Liver (tissue), 9 donors: ENCODE measurements around the gene PCNX2. TPM values are rescaled to one million over a fixed set of nuclear protein-coding genes. Genes with fewer than 3 reads are reported as not detected.

Source experiments
- DNase-seq: peaks from one replicate; pipeline ENCODE4 v3.0.0-alpha.2; 2017; ENCODE audit warnings: low spot score
- H3K27ac ChIP-seq, 2 donors: one replicate each; pipeline ENCODE4 v1.7.0; 2013; ENCODE audit warnings: inconsistent platforms in 2 of 2, low read length in 2 of 2, control low read depth in 1 of 2, low read depth in 1 of 2, mild to moderate bottlenecking in 1 of 2
- H3K27me3 ChIP-seq, 4 donors: one replicate each; pipeline versions ENCODE4 v1.6.1 to v1.7.0; 2013; ENCODE audit warnings: low read length in 3 of 4, inconsistent platforms in 1 of 4, mild to moderate bottlenecking in 1 of 4, moderate library complexity in 1 of 4; ENCODE audit not compliant: control insufficient read depth in 4 of 4, insufficient read depth in 4 of 4
- H3K36me3 ChIP-seq, 4 donors: one replicate each; pipeline versions ENCODE4 v1.6.1 to v1.7.0; 2013; ENCODE audit warnings: low read length in 3 of 4, mild to moderate bottlenecking in 3 of 4, low read depth in 1 of 4, moderate library complexity in 1 of 4; ENCODE audit not compliant: control insufficient read depth in 4 of 4, insufficient read depth in 3 of 4
- H3K4me1 ChIP-seq, 4 donors: one replicate each; pipeline versions ENCODE4 v1.6.1 to v1.7.0; 2013; ENCODE audit warnings: low read length in 3 of 4, mild to moderate bottlenecking in 3 of 4, moderate library complexity in 1 of 4; ENCODE audit not compliant: control insufficient read depth in 4 of 4, insufficient read depth in 4 of 4
- H3K4me3 ChIP-seq, 3 donors: one replicate each; pipeline versions ENCODE4 v1.6.1 to v1.7.0; 2013; ENCODE audit warnings: low read length in 3 of 3, control low read depth in 1 of 3, low read depth in 1 of 3, mild to moderate bottlenecking in 1 of 3
- H3K9ac ChIP-seq, 2 donors: one replicate each; pipeline ENCODE4 v1.7.0; 2013; ENCODE audit warnings: low read length in 2 of 2, mild to moderate bottlenecking in 2 of 2, moderate library complexity in 2 of 2, control low read depth in 1 of 2, low read depth in 1 of 2
- H3K9me3 ChIP-seq, 4 donors: one replicate each; pipeline versions ENCODE4 v1.6.1 to v1.7.0; 2013; ENCODE audit warnings: low read length in 3 of 4; ENCODE audit not compliant: control insufficient read depth in 4 of 4
- HNF4A ChIP-seq, 2 donors: conservative IDR thresholded peaks; 2 replicates each; pipeline ENCODE4 v1.6.1; 2016; ENCODE audit warnings: antibody characterized with exemption in 2 of 2, mild to moderate bottlenecking in 2 of 2
- HNF4G ChIP-seq: IDR thresholded peaks from 2 replicates; pipeline ENCODE4 v1.6.1; 2016; ENCODE audit warnings: antibody characterized with exemption
- JUND ChIP-seq, 2 donors: IDR thresholded peaks; 2 replicates each; pipeline ENCODE4 v1.6.1; 2016; ENCODE audit warnings: antibody characterized with exemption in 2 of 2
- NR2F2 ChIP-seq: IDR thresholded peaks from 2 replicates; pipeline ENCODE4 v1.6.1; 2016; ENCODE audit warnings: antibody characterized with exemption
- RAD21 ChIP-seq, 2 donors: IDR thresholded peaks; 2 replicates each; pipeline ENCODE4 v1.6.1; 2016; ENCODE audit warnings: antibody characterized with exemption in 2 of 2, mild to moderate bottlenecking in 2 of 2
- REST ChIP-seq: IDR thresholded peaks from 2 replicates; pipeline ENCODE4 v1.6.1; 2016; ENCODE audit warnings: antibody characterized with exemption, mild to moderate bottlenecking
- RXRA ChIP-seq, 2 donors: IDR thresholded peaks; 2 replicates each; pipeline ENCODE4 v1.6.1; 2017 to 2018; ENCODE audit warnings: antibody characterized with exemption in 2 of 2, mild to moderate bottlenecking in 1 of 2
- SP1 ChIP-seq: IDR thresholded peaks from 2 replicates; pipeline ENCODE4 v1.6.1; 2018; ENCODE audit warnings: antibody characterized with exemption, mild to moderate bottlenecking
- WGBS: extraction: QIAGEN DNeasy Blood & Tissue Kit; methylation state at CpG from one replicate; pipeline ENCODE4 v1.1.7; 2013; 5-methylcytosine and 5-hydroxymethylcytosine counted together
- polyA plus RNA-seq, 2 donors: library from polyadenylated mRNA; stranded (reverse) in 1 of 2; unstranded in 1 of 2; fragments of 200-250 nt in 1 of 2; fragments of >200 nt in 1 of 2; fragmentation: Nextera tagmentation in 1 of 2; extraction: Ambion mirVana in 1 of 2; gene quantifications; one replicate each; pipeline versions ENCODE4 v1.2.1 to v1.2.3, GENCODE V29; 2013 to 2015
- total RNA-seq, 2 donors: library from RNA; depleted of rRNA; stranded (reverse); fragments of >200 nt; gene quantifications; one replicate each; pipeline ENCODE4 v1.2.3, GENCODE V29; 2014
- TF ChIP-seq, protein P1 (sequence below): IDR thresholded peaks from 2 replicates; pipeline ENCODE4 v1.6.1; 2016; ENCODE audit warnings: antibody characterized with exemption
- TF ChIP-seq, protein P2 (sequence below): fragments of 150-350 bp; IDR thresholded peaks from 2 replicates; pipeline ENCODE4 v1.5.1; 2017; ENCODE audit warnings: improper control_type of control experiment, low read depth, low read length; ENCODE audit not compliant: missing input control
- TF ChIP-seq, protein P3 (sequence below): IDR thresholded peaks from 2 replicates; pipeline ENCODE4 v1.6.1; 2016; ENCODE audit warnings: antibody characterized with exemption
- donor health status: healthy.
- donor health status: healthy.
- donor health status: healthy.
- donor health status: healthy.
- donor health status: healthy.

Gene PCNX2
- total and polyA plus RNA-seq, 4 donors: 0.20 to 3.1 (median 0.92) TPM

DNA sequence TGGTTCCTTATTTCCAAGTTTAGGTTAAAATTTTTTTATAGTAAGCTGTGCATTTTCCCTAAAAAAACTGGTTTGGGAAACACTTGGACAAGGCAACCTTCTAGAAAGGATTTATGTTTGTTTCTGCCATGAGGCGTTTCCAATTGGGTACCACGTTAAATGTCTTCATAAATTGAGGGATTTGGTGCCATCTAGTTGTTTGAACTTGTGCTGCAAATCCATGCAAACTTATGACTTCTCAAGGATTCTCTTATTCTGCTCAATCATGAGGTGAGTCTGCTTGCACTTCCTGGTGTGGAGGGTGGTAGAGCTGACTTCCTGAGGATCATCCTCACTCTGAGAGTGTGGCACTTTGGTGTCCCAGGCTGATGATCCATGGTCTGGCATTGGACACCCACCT lies 123.3 kb downstream of the PCNX2 start:
- 33% methylated on average over 2 of the region's 2 CpGs for whole genome bisulfite sequencing
- Histone ChIP-seq H3K4me3 (no peak overlapping the region), H3K9ac (no peak overlapping the region), H3K9me3 (no peaks in the 10 kb centered on the region), H3K4me1 (no peaks in the 10 kb centered on the region), H3K27ac (no peak overlapping the region), H3K36me3 (no peaks in the 10 kb centered on the region), H3K27me3 (no peaks in the 10 kb centered on the region)
- TF ChIP-seq, protein P1, sequence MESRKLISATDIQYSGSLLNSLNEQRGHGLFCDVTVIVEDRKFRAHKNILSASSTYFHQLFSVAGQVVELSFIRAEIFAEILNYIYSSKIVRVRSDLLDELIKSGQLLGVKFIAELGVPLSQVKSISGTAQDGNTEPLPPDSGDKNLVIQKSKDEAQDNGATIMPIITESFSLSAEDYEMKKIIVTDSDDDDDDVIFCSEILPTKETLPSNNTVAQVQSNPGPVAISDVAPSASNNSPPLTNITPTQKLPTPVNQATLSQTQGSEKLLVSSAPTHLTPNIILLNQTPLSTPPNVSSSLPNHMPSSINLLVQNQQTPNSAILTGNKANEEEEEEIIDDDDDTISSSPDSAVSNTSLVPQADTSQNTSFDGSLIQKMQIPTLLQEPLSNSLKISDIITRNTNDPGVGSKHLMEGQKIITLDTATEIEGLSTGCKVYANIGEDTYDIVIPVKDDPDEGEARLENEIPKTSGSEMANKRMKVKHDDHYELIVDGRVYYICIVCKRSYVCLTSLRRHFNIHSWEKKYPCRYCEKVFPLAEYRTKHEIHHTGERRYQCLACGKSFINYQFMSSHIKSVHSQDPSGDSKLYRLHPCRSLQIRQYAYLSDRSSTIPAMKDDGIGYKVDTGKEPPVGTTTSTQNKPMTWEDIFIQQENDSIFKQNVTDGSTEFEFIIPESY: no peak
- TF ChIP-seq, protein P2, sequence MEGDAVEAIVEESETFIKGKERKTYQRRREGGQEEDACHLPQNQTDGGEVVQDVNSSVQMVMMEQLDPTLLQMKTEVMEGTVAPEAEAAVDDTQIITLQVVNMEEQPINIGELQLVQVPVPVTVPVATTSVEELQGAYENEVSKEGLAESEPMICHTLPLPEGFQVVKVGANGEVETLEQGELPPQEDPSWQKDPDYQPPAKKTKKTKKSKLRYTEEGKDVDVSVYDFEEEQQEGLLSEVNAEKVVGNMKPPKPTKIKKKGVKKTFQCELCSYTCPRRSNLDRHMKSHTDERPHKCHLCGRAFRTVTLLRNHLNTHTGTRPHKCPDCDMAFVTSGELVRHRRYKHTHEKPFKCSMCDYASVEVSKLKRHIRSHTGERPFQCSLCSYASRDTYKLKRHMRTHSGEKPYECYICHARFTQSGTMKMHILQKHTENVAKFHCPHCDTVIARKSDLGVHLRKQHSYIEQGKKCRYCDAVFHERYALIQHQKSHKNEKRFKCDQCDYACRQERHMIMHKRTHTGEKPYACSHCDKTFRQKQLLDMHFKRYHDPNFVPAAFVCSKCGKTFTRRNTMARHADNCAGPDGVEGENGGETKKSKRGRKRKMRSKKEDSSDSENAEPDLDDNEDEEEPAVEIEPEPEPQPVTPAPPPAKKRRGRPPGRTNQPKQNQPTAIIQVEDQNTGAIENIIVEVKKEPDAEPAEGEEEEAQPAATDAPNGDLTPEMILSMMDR: peak; percentile 45
- peak; percentile 74 to 82 for TF ChIP-seq RAD21 (IDR thresholded peaks at IDR 0.05)
- no peak for DNase-seq

DNA sequence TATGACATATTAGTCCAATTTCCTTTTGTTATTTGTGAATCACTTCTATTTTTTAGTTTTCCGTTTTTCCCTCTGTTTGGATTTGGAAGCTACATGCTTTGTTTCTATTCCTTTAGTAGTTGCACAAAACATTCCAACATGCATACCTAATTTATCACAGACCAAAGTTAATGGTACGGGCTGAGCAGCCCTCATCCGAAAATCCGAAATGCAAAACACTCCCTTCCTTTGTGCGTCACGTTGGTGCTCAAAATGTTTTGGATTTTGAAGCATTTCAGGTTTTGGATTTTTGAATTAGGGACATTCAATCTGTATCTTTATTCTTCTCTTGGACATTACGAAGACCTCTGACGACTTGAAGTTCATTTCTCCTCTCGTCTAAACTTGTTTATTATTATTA lies 124.8 kb downstream of the PCNX2 start:
- H3K4me1 ChIP-seq: no peaks in the 10 kb centered on the region
- DNase-seq: no peak
- WGBS: 91% methylated on average over 9 of the region's 9 CpGs
- H3K9ac ChIP-seq: no peak overlapping the region
- no peak overlapping the region for H3K4me3 ChIP-seq
- no peak overlapping the region for H3K27ac ChIP-seq
- H3K27me3 ChIP-seq: no peaks in the 10 kb centered on the region
- no peaks in the 10 kb centered on the region for H3K36me3 ChIP-seq
- H3K9me3 ChIP-seq: no peaks in the 10 kb centered on the region
- TF ChIP-seq HNF4A (conservative IDR thresholded peaks at IDR 0.05) (no peak), HNF4G (no peak), NR2F2 (no peak), JUND (IDR thresholded peaks at IDR 0.05) (no peak), RXRA (IDR thresholded peaks at IDR 0.05) (no peak)
- TF ChIP-seq, protein P2: no peak

GRCh38 chr1:233168384-233168783 lies 127.1 kb downstream of the PCNX2 start:
- Histone ChIP-seq H3K27ac (no peak overlapping the region), H3K27me3 (peaks cover 0 to 3% (median 0%) of the 10 kb centered on the region in 4 donors), H3K9ac (no peak overlapping the region), H3K4me1 (no peaks in the 10 kb centered on the region), H3K4me3 (no peak overlapping the region), H3K9me3 (peaks cover 0 to 4% (median 2%) of the 10 kb centered on the region in 4 donors), H3K36me3 (no peaks in the 10 kb centered on the region)
- no peak for DNase-seq
- WGBS: 83% methylated on average over 1 of the region's 1 CpG
- TF ChIP-seq, protein P1: no peak
- TF ChIP-seq NR2F2 (no peak), JUND (IDR thresholded peaks at IDR 0.05) (no peak), HNF4A (conservative IDR thresholded peaks at IDR 0.05) (no peak), SP1 (no peak), RXRA (IDR thresholded peaks at IDR 0.05) (no peak), REST (no peak)
- TF ChIP-seq, protein P3, sequence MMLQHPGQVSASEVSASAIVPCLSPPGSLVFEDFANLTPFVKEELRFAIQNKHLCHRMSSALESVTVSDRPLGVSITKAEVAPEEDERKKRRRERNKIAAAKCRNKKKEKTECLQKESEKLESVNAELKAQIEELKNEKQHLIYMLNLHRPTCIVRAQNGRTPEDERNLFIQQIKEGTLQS: no peak
- TF ChIP-seq, protein P2: no peak
